Measurements from ENCODE around the gene RPS27A. TPM values are rescaled to one million over a fixed set of nuclear protein-coding genes. Genes with fewer than 3 reads are reported as not detected.

The RPS27A gene
- total RNA-seq, 1 donor from 2014 or later: 705 TPM

Other genes with a start within 250 kb of the RPS27A start
- gene RTN4, start 182.2 kb upstream of the RPS27A start, total RNA-seq: 588 TPM
- 53.0 TPM for gene CLHC1, start 395 bp upstream of the RPS27A start, total RNA-seq
- 23.7 TPM for gene MTIF2, start 36.5 kb downstream of the RPS27A start, total RNA-seq
- gene CCDC88A, start 187.2 kb downstream of the RPS27A start, total RNA-seq: 388 TPM

All from occipital lobe (tissue), 1 donor.